NCI-H1417 (cell line): ENCODE measurements around the gene ZNF646.
"Not testable (repeated sequence)": the region's sequence is repeated elsewhere in the genome, so short reads cannot be mapped to it uniquely, and the experiment has no call there.

ENCODE experiments used
- DNase-seq, 3 experiments: peaks; one replicate each; lab custom pipeline; 2025; lab: John Stamatoyannopoulos, UW

ZNF646 gene

GRCh38 chr16:31083981-31084380, 9.8 kb downstream of the ZNF646 start:
- DNase-seq, result no peak

DNA sequence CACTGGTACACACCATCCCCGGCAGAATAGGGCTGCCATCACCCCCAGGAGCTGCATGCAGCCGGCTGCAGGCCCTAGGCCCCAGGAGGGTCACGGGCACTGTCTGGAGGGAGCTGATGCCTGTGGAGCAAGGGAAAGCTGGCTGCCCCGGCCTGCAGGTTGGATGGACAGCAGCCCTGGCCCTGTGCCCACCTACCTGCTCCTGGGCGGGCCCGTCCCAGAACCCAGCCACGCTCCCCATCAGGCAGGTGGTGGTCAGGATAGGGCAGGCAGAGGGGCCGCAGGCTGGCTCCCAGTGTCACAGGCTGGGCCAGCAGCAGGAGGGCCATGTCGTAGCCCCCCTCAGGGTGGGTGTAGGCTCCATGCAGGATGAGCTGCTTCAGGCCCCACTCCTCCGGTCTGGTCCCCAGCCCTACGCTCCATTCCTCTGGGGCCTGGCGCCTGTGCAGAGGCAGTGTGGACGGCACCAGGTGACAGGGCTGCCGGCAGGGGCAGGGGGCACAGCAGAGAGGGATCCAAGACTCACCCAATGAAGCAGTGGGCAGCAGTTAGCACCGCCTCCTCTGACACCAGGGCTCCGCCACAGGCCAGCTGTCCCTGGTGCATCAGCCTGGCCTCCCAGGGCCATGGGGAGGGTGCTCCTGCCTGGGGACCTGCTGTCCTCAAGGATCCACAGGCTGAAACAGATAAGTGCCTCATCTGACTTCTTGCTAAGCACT, 10.5 kb downstream of the ZNF646 start:
- DNase-seq, result no peak

DNA sequence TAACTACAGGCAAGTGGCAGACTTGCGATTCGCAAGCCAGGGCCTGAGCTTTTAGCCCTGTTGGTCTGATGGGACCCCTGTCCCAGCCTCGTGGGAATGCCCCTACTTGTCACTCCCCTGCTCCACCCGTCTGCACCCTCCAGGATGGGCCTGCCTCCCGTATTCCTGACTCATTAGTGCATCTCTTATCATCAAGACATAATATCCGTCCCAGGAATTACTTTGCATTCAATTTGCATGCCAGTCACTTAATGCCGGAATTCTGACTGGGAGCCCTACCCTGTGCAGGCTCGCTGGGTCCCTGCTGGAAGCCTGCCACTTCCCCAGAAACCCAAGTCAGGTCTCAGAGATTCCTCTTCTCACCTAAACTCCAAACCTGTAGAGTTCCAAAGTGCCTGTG, 11.2 kb downstream of the ZNF646 start:
- no peak for DNase-seq

GRCh38 chr16:31085873-31086628, 11.8 kb downstream of the ZNF646 start:
- DNase-seq, result no peak

DNA sequence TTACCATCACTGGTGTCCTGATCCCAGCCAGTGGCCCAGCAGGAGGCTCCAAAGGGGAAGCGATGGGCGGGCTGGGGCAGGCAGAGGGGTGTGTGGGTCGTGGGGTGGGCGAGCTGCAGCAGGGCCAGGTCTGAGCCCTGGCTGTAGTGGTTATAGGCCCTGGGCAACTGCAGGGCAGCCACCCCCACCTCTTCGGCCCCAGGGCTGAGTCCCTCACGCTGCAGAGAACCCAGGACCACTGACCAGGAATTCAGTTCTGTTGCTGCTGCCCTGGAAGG, 12.3 kb downstream of the ZNF646 start:
- no peak for DNase-seq

GRCh38 chr16:31087481-31087880, 13.3 kb downstream of the ZNF646 start:
- DNase-seq, result no peak

GRCh38 chr16:31087971-31088370, 13.7 kb downstream of the ZNF646 start:
- no peak for DNase-seq

DNA sequence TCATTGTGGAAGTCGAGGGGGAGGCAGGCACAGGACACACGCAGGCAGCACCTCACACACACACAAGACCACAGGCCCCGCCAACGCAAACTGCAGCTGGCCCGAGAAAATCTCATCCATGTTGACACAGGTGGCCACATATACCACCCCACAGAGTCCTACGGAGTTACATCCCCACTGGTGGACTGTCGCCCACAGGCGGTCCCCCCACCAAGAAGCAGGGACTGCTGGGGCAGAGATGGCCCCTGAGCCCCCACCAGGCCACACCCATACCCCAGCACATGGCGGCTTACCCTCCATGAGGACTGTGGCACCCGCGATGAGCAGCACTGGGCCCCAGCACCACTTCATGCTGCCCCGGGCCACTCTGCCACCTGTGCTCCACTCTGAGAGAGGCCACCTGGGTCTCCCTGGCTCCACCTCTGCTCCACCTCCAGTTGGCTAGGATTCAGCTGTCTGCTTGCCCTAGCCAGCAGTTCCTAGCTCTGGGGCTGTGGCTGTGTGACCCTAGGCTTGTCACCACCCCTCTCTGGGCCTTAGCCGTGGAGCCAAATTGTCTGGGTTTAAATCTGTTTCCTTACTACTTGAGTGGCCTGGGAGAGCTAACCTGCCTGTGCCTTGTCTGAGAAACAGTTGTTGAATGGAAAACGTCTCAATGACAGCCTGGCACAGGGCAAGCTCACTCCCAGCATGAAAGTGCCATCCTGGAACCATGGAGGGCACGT, 14.4 kb downstream of the ZNF646 start, which contains the start of gene PRSS53:
Gene PRSS53, minus strand, starts transcription at position 485 of the 725 bp plus-strand sequence. Its CDS starts 134 bp downstream, at position 351.
- DNase-seq, result peak in 1 of 3 experiments; percentile 11

DNA sequence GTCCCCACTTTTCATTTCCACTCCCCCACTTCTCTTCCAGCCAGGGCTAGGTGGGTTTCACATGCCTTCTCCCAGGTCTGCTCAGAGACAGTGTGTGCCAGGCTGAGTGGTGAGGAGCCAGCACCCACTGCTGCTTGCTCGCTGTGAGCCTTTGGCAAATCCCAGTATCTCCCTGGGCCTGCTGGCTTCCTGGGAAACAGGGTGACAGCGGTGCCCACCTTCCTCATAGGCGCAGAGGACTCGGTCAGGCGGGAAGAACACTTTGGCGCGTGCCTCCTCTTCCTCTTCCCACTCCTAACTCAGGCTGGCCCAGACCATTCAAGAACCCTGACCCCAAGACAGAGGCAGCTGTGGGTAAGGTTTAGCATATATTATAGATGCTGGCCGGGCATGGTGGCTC, 15.0 kb downstream of the ZNF646 start:
- no peak for DNase-seq

GRCh38 chr16:31090540-31090939, 16.3 kb downstream of the ZNF646 start:
- no peak for DNase-seq

GRCh38 chr16:31092330-31092729, 18.1 kb downstream of the ZNF646 start:
- DNase-seq, result no peak

DNA sequence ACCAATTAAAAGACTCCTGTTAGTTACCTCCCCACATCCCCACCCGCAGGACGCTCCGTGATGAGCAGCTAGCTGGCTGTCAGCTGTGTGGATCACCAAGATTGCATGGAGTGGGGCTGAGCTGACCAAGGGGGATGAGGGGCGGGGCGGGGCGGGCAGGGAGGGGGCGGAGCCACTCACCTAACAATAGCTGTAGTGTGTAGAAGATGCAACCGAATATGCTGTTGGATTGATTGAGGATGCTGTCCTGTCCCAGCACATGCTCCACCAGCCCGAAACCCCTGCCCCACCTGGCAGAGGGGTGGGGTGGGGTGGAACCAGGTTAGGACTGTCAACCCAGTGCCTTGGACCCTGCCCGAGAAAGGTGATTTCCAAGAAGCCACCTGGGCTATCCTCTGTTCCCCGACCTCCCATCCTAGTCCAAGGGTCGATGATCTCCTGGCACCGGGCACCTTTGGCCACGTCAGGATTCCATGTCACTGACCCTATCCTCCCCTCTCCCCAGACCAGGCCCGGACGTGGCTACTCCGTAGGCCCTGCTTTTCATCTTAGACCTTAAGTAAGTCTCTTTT, 19.0 kb downstream of the ZNF646 start:
- DNase-seq, result peak; percentile 2 to 56 (median 51)

DNA sequence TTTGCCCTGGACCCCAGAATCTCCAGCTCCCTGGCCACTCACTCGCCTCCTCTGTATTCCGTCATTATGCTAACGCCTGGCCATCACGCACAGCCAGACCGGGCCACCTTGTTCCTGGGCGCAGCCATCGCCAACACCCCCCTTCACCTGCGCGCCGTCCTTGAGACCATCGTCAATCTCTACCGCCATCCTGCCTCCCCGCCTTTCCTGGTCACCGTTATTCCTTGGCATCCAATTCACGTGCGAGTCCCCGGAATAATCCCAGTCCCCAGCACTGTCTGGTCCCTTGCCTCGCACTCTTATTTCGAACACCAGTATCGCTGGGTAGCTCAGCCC, 19.8 kb downstream of the ZNF646 start:
- DNase-seq, result peak in 2 of 3 experiments; percentile 47 to 75

DNA sequence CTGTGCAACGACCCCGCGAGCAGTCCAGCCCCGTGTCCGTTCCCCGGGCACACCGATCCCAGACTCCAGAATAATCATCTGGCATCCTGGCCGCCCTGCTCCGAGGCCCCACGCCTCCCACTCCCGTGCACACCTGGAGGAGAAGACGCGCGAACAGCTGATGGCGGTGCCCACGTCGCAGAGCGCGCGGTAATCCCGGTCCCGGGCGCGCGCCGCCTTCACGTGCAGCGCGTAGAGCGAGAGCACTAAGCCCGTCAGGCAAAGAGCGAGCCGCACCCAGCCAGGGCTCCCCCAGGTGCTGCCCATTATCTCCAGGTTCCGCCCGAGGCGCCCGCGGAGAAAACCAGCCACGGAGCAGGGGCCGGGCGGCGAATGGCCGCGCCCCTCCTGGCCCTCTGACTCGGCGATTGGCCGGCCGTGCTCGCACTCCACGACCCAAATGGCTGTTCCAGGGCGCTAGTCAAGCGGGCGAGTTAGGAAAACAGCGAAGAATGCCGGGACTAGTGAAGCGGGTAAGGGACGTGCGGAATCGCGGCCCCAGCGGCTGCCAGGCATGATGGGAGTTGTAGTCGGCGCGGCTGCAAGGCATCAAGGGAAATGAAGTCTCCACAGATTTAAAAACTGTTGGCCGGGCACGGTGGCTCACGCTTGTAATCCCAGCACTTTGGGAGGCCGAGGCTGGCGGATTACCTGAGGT, 20.4 kb downstream of the ZNF646 start, which contains the start of gene VKORC1:
Gene VKORC1, minus strand, starts transcription at position 374 of the 697 bp plus-strand sequence. Its CDS starts 68 bp downstream, at position 306.
- peak; percentile 90 to 98 (median 94) for DNase-seq

DNA sequence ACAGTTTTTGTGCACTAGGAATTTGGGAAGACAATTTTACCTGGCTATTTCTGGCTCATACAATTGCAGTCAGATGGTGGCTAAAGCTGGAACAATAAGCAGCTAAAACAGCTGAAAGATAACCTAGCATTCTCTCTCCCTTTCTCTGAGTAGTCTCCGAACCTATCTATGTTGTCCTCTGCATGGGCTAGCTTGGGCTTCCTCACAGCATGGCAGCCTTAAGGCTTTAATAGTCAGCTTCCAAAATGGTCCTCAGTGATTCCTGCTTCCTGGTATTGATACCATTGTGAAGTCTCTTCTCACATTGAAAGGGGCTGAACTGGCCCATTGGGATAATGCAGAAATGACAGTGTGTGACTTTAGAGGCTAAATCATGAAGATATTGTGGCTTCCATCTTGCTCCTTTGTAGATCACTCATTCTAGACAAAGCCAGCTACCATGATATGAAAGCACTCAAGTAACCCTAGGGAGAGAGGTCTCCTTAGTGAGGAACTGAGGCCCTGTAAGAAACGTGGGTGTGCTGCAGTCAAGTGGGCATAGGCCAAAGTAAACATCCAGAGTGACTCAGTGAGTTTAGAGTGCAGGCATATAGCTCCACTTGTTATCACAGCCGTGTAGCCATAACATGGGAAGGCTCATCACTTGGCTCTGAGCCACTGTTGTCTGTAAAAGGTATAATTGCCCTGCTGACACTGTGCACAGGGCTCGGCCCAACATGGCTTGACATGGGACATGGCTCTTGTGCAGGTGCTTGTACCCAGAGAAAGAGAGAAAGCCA, 25.8 kb downstream of the ZNF646 start:
- no peak for DNase-seq

DNA sequence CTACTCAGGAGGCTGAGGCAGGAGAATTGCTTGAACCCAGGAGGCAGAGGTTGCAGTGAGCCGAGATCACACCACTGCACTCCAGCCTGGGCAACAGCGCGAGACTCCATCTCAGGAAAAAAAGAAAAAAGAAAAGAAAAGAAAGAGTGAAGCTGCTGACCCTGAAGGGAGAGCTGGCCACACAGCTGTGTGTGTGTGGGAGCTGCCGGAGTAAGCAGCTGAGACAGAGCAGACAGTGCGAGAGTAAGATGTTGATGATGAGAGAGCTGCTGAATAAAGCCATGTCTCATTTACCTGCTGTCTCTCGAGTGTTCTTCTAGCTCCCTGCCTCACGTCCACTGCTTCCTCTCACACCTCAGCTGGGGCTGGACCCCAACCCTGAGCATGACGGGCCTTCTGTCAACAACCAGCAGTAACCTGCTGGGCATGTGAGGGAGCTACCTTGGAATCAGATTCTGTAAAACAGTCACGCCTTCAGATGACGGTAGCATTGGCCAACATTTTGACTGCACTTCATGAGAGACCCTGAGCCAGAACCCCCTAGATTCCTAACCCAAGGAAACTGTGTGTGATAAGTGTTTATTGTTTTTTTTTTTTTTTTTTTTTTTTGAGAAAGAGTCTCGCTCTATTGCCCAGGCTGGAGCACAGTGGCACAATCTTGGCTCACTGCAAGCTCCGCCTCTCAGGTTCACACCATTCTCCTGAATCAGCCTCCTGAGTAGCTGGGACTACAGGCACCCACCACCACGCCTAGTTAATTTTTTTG, 26.8 kb downstream of the ZNF646 start:
- not testable (repeated sequence) for DNase-seq

- peak in 1 of 3 experiments; percentile 32 for DNase-seq
Observed at GRCh38 chr16:31105677-31106213, 31.5 kb downstream of the ZNF646 start.

- DNase-seq, result no peak
Observed at GRCh38 chr16:31106509-31107464, 32.6 kb downstream of the ZNF646 start.

DNA sequence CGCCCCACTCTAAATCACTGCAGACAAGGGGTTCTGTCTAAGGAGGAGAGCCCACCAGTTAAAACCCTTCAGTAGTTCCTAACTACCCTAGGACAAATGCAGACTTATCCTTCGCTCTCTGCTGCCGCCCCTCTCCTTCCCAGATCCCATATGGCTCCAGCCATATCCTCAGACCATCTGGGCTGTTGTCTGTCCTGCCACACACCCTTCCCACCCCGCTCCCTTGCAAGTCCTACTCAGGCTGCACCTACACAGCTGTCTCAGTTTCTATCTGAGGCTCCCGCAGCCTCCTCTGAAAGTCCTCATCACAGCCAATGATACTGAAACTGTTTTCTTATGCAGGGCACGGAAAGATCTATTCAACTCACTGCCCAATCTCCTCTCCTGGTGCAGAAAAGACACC, 33.2 kb downstream of the ZNF646 start:
- DNase-seq, result no peak
